Muscle of back (tissue), 11 donors: ENCODE results near the gene PCNX2. TPM values are rescaled to one million over a fixed set of nuclear protein-coding genes. Genes with fewer than 3 reads are reported as not detected.
A peak's percentile ranks its signal among the peaks of the same experiment; 100 is the strongest.

Experiments used
- DNase-seq, 3 donors: peaks; one replicate each; pipeline versions ENCODE4 v3.0.0 to v3.0.0-alpha.2; 2013
- polyA plus RNA-seq, 10 donors: library from polyadenylated mRNA; unstranded; fragments of 120-200 nt; gene quantifications; one replicate each; pipeline ENCODE4 v1.2.1, GENCODE V29; 2013; ENCODE audit not compliant: insufficient read length in 10 of 10

The PCNX2 gene
- polyA plus RNA-seq, 10 donors = 1.7 to 4.8 (median 3.1) TPM

DNA sequence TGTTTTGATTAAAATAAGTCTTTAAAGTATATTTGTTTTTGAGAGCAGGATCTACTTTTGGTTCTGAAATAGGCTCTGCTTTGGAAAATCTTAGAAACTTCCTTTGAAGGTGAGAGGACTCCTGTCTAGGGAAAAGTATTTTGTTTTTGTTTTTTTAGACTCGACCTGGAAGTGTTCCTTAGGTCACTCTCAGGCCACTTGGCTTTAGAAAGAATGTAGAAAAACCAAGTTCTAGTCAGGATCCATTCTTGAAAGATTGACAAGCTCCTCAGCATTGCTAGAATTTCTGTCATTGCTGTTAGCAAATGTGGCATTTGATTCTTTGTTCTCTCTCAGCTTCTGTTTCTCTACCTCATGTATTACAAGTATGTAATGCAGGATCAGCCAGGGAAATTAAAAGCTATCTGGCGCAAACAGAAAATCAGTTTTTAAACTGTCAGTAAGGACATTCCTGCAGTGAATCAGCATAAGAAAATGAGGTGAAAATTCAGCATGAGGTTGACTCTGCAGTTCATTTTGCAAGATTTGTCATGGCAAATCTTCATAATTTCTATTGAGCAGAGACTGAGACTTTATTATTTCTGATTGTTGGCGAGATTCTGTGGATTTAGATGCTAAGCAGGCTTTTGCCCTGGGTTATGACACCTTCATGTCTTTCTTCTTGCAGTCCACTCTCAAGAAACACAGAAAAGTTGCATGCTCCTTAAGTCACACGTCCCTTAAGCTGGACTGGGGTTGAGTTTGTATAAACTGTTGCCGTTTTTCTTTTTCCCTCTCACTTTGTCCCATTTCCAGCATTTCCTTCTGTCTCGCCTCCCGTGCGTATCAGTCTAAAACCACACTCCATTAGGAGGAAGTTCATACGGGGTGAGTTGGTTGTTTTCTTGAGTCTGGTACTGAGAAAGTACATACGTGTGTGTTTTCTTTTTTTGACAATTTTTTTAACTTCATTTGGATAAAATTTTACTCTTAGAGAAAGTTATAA lies 332.5 kb downstream of the PCNX2 start:
- peak in 1 of 3 donors; percentile 21 for DNase-seq

DNA sequence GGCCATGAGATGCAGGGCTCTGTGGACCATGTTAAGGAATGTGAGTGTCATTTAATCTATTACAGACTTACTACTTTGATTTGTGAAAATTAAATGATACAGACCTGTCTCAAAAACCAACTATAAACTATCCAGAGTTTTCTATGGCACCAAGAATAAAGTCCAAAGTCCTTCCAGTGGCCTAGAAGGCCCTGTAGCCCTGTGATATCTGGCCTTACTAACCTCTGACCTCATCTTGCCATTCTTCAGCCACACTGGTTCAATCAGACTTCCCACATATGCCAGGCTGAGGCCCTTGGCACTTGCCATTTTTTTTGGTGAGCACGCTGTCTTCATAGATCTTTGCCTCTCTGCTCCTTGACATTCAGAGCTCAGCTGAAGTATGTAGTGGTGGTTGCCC lies 337.5 kb downstream of the PCNX2 start:
- no peak for DNase-seq

DNA sequence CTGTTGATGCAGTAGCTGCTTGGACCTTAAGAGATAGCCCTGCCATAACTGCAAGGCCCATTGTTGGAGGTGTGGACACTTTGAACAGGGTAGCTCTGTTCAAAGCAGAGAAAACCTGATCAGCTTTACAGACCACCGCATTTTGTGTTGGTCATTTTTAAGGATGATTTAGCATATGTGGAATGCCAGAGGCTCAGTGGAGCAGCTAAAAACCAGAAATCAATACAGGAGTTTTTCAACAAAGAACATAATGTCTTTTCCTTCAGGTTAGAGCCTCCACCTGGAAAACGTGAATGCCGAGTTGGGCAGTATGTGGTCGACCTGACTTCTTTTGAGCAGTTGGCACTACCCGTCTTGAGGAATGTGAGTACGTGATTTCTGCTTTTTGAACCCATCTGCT lies 339.4 kb downstream of the PCNX2 start:
- no peak for DNase-seq

DNA sequence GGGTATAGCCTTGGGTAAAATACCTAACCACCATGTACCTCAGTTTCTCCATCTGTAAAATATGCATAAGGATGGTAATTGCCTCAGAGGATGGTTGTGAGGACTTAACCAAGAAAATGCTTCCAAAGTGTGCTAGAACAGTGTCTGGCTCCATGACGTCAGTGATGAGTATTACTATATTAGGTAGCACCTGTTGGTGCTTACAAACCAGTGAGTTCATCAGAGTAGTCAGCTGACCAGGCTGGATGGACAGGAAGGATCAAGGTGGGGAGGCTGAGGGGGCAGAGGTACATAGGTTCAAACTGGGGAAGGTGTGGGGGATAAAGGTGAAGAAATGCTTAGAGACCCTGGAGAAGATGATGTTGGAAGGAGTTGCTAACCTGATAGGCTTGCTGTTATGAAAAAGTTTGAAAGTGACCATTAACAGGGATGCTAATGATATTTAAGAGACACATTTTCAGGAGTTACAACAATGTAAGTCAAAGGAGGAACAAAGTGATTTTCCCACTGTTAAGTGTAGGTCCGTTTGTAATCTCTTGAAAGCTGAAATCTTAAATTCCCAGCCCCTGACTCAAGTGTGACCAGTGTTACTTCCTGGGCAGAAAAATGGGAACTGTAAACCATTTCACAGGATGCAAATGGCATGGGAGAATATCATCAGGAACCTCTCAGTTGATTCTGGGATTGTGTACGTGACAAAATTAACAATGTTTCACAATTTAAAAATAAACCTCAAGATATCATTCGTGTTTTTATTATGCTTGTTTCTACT lies 340.7 kb downstream of the PCNX2 start:
- DNase-seq = no peak

DNA sequence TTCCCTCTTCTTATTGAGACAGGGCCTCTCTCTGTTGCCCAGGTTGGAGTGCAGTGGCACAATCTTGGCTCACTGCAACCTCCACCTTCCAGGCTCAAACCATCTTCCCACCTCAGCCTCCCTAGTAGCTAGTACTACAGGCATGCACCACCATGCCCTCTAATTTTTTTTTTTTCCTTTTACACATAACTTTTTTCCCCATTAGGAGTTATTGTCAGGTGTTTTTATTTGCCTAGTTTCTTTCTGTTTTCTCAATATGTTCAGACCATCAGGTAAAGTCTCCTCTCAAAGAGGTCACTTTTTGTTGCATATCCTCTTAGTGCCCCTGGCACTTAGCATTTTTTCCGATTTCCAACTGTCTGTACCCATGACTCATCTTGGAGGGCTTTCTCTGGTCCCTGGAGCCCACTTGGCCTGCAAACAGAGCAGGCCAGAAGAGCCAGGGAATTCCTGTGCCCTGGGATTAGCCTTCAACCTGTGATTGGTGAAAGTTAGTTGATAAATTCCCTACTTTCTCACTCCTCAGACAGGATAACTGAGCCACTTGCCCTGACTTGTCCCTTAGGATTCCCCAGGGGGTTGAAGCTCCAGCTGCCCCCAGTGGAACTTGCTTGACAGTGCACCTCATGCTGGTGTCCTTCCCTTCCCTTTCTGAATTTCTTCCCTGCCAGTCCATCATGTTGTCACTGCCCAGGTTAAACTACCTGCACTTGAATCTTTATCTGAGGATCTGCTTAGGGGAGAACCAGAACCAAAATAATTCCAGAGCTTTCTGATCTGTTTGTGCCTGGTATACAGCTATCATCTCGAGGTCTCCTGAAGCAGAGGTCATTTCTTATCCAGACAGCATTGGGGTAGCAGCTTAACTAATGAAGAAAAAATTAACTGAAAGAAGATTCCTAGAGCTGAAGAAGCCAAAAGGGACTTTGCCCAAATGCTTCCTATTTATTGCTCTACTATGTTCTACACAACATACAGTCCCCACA lies 342.7 kb downstream of the PCNX2 start:
- DNase-seq = peak in 1 of 3 donors; percentile 11

DNA sequence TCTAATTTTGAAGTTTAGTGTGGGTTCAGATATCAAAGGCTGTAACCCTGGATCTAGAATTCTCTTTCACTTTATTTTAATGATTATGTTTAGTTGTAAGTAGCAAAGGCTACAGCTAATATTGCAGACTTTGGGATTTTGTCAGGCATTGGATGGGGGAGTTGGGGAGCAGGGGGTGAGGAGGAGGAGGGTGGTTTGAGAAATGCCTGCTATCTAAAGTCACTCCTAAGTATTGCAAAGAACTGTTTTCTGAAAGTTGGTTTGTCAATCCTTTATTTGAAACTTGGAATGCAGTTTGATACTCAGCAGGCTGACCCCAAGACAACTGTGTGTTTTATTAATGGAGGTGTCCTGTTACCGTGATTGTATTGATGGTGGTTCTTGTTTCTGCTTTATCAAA lies 343.9 kb downstream of the PCNX2 start:
- DNase-seq = no peak

DNA sequence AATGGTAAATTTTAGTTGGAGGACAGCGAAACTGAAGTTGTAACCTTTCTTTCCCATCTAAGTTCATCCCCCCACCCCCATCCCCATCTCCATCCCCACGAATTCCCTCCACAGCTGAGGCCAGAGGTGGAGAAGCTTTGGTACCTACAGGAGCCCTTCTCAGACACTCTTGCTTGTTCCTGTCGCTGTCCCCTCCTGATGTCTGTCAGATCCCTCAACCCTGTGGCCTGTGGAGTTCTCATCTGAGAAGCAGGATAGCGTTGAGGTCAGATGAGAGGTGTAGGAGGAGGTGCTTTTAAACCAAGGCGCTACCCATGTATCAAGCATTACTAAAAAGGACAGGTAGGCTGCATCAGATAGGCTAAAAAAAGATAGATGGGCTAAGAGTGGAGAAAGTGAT lies 344.3 kb downstream of the PCNX2 start:
- peak in 2 of 3 donors; percentile 11 to 37 for DNase-seq

DNA sequence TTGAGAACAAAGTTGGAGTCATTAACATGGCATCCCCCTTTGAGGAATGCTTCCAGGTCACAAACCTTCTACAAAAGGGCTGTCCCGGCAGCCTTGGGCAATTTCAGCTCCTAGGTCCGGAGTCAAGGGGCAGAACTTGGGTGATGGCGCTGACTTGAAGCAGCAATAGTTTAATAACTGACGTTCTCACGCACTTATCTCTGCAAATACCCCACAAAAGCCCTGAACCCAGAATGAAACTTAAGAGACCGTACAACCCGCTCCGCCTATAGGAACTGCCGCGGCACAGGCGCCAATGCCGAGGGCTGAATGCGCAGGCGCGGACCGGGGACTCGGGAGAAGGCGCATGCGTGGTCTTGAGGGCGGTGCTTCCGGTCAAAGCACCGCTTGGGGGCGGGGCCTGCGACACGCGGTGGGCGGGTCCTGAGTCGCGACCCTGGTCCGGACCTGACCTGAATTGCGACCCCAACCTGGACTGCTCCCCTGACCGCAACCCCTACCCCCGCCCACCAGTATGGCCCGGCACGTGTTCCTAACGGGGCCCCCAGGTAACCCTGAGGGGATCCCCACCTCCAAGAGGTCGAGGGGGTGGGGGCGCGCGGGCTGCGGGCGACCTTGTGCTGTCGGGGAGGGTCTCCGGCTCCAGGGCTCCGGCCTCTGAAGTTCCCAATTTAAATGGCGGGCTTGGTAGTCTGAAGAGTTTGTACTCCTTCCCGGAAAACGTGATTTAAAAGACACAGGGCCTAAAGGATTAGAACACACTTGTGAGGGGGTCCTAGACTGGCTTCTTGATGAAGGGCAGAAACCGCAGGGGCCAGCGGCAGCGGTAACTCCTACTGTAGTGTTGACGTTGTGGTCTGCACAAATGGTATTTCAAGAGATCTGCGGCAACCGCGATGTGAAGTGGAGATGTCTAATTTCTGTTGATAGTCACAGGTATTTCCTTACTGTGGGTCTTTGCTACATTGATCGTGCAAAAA lies 345.0 kb downstream of the PCNX2 start, which contains the start of gene NTPCR:
NTPCR (plus strand) TSS at position 415 of the 980 bp plus-strand sequence; CDS start at position 515, 100 bp downstream.
- peak; percentile 92 to 97 (median 96) for DNase-seq

DNA sequence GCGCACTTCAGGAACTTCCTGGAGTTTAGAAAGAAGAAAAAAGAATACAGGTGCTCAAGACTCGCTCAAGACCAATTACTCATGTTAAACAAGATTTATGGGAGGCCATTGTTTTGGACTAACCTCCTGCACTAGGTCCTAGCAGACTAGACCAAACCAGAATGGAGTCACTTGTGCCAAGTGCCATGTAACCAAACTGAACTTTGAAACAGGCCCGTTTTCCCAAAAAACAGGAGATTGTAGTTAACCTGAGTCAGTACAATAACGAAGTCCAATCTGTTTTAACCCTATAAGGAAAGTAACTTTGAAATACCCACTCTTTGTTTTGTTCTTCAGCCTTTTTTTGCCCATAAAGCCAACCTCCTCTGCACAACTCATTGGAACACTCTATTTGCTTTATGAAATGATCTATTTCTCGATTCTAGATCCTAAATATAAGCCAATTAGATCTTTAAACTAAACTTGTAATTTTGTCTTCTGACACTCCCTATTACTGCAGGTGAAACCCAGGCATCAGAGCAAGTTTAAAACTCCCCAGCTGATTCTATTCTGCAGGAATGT lies 345.8 kb downstream of the PCNX2 start:
- DNase-seq = no peak

DNA sequence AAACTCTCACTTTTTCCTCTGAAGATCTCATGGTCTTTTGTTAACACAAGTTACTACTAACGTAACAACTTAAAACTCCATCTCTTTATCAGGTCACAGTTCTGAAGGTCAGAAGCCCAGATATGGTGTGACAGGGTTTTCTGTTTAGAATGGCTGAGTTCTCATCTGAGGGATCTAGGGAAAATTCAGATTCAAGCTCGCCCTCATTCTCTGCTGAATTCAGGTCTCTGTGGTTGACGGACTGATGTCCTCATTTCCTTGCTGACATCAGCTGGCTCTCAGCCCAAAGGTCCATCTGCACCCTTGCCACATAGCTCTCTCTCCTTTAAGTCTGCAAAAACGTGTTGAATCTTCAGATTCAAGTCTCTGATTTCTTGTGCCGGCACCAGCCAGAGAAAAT lies 351.2 kb downstream of the PCNX2 start:
- no peak for DNase-seq

DNA sequence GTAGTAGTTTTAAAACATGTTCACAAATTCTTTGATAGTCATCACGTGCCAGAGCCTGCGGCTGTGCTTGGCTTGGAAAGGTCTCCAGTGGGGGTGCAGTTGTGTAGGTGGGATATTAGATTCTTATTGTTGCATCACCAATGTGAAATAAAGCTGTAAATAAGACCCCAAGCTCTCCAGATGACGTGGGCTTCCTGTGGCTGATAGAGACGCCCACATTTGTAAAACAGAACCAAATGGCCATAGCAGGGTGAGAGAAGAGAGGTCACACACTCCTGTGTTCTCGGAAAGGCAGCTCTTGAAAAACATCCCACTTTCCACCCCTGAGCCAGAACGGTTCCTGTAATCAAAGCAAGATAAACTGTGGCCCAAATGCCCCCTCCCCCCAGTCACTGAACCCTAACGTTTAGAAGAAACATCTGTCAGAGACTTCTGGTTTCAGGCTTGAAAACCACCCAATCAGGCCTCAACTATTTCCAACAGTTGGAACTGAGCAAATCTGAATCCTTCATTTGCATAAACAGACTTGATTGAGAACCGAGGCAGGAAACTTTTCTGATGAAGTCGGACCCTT lies 351.8 kb downstream of the PCNX2 start:
- DNase-seq = no peak

DNA sequence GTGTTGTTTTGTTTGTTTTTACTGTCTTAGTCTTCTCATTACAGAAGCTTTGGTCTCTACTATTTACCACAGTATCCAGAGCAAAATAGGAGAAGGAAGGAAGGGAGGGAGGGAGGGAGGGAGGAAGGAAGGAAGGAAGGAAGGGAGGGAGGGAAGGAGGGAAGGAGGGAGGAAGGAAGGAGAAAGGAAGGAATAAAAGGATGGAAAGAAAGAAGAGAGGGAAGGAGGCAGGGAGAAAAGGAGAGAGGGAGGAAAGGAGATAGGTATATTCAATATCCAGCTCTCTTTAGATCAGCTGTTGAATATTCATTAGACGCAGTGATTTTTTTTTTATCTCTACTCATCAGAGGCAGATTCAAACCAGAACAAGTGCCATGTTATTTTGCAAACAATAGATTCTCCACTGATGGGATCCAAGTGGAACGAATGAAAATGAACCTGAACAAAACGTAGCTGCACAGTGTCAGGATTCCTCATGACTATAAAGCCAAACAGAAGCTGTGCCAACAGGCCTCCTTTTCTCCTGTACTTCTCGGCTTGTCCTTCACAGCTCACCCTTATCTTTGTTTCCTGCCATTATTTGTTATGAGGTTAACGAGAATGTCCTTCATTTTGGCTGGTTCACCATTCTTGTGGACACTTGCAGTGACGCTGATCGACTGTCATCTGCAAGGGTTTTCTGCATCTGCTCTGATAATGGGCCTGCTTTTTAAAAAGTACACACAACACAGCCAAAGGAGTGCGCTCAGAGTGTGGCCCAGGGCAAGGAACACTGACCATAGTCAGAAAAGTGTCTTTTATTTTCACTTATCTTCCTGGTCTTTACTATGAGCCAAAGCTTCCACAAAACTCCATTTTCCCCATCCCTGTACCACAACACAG lies 352.9 kb downstream of the PCNX2 start:
- no peak for DNase-seq

DNA sequence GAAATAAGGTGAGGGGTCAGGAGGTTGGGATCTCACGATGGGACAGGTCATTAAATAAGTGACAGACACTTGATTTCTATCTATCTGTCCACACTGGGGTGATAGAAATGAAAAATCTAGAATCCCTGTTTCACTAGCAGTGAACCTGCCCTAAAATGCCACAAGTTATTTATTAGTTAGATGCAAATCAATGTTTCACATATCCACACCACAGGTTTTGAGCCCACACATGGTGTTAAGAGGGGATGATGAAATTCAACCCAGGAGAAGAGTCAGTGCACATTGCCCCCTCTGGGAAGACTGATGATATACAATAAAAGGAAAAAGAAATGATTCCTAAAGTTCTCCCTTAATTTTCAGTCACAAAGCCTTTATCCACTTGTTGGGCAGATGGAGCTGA lies 355.3 kb downstream of the PCNX2 start:
- no peak for DNase-seq

DNA sequence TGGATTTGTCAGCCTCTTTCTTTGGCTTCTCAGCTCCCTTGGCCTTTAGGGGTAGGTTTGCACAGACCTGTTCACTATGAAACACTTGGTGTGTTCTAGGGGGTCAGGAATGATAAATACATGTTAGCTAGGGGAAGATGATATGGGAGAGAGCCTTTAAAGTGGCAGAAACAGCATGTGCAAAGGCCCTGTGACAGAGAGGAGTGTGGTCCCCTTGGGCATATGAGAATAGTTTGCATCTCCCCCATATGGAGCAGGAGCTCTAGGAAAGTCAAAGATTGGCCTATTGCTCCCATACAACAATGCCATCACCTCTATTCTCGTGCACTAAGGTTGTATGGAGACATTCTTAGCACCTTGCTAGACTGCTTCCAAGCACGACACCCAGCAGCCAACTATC lies 355.8 kb downstream of the PCNX2 start:
- no peak for DNase-seq

DNA sequence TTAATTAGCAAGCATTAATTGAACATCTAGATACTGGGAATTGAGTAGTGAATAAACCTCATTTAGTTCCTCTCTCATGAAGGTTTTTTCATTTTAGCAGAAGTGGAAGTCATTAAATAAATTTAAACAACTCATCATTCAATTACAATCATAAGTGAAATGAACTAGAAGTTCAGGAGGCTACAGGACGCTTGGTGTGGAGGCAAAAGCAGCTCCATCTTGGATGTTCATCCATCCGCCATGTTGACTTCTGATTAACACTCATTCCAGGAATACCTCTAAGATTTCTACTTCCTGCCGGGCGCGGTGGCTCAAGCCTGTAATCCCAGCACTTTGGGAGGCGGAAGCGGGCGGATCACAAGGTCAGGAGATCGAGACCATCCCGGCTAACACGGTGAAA lies 356.6 kb downstream of the PCNX2 start:
- no peak for DNase-seq

DNA sequence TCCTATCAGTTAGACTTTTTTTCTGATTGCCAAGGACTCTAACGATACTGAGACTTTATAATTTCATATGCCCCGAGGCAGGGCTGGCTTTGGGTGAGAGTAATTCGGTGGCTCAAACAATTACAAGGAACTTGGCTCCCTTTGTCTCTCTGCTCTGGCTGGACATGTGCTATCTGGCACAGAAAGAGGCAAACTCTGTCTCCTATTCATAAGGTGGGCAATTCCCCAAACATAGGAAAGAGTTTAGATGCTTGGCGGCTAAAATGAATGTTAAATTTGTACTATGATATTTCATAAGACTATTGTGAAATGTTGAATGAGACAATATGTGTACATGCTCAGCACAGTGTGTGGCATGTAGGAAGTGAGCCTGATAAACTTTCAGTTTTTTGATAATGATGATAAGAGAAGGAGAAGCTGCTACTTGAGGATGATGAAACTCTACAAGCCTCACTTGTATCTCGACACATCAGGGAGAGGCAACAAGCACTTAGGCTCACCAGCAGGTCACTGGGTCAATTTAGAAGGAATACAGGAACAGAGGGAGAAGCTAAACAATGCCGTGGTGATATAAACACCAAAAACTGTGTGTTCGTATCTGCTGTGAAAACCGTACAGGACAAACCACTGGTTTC lies 357.7 kb downstream of the PCNX2 start:
- no peak for DNase-seq

DNA sequence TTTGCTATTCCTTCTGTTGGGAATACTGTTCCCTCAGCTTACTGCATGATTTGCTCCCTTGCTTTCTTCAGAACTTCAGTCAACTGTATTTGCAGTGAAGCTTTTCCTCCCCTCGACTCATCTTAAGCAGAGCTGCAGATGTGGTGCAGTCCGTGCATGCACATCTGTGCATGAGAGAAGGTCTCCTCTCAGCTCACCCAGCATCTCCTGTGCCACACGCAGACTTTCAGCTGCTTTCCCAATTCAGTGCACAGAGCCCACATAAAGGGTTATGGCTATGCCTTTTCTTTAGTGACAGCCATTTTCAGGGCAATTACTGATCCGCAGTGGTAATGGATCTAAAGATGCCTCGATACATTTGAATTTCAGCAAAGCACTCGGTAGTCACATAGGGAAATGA lies 358.6 kb downstream of the PCNX2 start:
- DNase-seq = no peak
